ENCODE results near the gene CCDC92B.

The CCDC92B gene

GRCh38 chr17:2777242-2777867 is 27.9 kb upstream of the CCDC92B start:
- DNase-seq = no peak

GRCh38 chr17:2776589-2777241 is 27.3 kb upstream of the CCDC92B start:
- no peak for DNase-seq

- no peak for DNase-seq
These were observed 25.8 kb upstream of the CCDC92B start for GRCh38 chr17:2775206-2775605.

DNA sequence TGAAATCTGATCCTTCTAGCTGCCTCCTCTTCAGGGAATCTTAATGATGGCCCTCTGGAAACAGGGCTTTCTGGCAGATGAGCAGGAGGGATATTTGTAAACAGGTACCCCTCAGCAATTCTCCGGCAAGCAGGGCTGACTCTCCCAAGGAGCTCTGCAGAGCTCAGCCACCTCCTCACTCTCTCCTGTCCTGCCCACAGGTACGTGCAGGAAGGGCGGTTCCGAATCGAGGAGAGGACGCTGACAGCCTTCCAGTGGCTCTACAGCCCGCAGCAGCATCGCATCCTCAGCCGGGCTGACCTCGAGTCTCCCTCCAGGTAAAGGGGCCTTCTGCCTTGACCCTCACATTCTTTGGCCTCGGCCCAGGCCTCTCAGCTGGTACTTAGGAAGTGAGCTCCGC is 20.7 kb upstream of the CCDC92B start:
- no peak for DNase-seq

DNA sequence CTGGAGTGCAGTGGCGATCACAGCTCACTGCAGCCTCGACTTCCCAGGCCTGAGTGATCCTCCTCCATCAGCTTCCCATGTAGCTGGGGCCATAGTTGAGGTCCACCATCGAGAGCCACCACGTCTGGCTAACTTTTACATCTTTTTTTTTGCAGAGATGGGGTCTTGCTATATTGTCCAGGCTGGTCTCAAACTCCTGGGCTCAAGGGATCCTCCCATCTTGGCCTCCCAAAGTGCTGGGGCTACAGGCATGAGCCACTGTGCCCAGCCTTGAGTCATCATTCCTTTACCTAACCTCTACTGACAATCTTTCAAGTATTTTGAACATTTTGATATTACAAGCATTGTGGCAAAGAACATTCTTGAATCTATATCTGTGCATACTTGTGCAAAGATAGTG is 9.4 kb upstream of the CCDC92B start:
- DNase-seq = no peak

GRCh38 chr17:2755891-2756724 is 6.7 kb upstream of the CCDC92B start:
- no peak for DNase-seq

GRCh38 chr17:2751491-2751890 is 2.0 kb upstream of the CCDC92B start:
- no peak for DNase-seq

DNA sequence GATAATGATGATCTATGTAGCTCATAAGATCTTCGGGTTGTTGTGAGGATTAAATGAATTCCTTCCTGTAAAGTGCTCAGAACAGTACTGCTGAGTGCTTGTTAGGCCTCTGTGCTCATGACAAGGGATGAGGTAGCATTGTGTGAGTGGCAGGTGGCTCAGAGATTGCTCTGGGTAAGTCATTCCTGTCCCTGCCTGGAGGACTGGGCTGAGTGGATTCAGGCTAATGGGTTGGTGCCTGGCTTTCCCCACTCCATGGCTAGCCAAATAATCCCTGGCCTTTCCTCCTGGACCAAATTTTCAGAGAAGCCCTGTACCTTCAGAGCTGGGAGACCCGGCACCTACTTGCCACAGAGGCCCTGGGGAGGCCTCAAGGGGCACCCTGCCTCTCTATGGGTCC is 1.3 kb upstream of the CCDC92B start:
- DNase-seq = no peak

DNA sequence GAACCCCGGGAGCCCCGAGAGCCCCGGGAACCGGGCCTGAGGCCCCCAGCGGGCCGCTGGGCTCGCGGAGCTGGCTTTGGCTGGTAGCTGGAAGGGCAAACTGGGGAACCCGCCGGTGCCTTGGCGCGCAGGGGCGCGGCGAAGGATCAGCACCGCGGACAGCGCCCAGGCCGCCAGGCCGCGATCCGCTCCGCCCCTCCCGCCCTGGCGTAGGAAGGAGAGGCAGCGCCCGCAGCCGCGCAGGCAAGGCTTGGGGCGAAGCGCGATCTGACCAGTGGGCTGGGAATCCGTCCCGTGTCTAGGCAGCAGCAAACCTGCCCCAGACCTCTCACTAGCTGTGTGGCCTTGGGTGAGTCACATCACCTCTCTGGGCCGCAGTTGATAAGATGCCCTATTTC is 331 bp upstream of the CCDC92B start:
- DNase-seq = peak; percentile 37 to 56 (median 44)

DNA sequence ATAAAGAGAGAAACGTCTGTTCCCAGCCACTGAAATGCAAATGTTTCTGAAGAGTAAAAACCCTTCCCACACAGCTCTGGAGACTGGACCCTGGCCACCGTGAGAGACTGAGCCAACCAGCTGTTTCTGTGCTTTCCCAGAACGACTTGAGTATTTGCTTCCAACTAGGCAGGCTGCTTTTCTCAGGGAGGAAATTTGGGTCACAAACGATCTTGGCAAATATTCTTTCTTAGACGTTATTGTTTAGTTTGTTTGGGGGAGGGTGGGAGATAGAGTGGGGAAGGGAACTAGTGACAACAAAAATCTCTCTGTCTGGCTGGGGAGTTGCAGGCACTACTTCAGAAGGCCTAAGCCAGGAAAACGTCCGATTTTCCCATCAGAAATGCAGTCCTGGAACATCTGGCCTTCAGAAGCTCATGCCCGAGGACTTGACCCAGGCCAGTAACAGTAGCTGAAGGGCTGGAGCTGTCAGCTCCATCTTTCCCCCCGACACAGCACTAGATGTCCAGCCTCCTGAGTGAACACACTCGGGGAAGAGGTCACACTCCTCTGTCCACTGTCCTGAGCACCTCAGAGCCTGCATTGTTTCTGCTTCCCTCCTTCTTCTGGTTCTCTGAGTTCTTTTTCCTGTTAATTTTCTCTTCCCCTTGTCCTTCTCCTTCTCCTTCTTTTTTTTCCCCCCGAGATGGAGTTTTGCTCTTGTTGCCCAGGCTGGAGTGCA is 4.0 kb downstream of the CCDC92B start:
- no peak for DNase-seq

- DNase-seq = no peak
These were observed 11.8 kb downstream of the CCDC92B start for GRCh38 chr17:2737693-2738092.

DNA sequence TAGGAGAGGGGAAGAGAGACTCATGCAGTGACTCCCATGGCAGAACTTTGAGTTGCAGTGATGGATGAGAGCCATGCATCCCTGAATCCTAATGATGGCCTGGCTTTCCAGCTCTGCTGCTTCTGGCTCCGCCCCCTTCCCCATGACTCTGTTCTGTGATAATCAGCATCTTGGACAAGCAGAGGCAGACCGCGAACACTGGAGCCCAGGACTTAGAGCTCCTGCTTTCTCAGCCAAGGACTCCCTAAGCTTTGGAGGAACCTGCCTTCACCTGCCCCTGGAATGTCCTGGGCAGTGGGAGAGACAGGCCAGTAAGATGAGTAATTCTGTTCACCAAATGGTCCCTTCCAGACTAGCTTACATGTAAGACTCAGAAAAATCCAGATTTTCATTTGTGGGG is 12.5 kb downstream of the CCDC92B start:
- no peak for DNase-seq

DNA sequence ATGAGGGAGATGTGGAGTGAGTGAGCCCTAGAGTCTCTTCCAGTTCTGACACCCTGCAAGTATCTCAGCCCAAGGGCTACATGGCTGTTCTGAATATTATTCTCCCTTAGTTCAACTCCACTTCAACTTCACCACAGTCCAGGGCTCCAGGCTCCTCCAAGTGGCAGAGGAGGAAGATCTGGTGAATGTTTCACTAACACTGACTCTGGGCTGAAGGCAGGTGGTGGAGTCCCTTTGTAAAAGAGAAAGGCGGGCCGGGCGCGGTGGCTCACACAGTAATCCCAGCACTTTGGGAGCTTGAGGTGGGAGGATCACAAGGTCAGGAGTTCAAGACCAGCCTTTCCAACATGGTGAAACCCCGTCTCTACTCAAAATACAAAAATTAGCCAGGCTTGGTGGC is 13.6 kb downstream of the CCDC92B start:
- DNase-seq = no peak

DNA sequence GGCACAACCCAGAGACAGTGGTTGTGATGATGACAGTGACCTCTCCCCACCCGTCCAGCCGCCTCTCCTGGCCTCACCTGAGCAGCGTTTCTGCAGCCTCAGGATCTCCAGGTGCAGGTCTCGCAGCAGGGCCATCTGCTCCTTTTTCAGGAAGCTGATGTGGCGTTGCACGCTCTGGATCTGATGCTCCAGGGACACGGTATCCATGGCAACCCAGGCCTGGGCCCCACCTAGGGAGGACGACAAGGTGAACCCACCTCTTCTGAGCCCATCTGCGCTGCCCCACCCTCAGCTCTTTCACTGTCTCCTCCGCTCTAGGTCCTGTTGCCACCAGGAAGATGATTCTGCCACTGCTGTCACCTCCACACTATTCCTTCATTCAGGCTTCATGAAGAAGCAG is 14.5 kb downstream of the CCDC92B start:
- no peak for DNase-seq

- no peak for DNase-seq
These were observed 17.6 kb downstream of the CCDC92B start for GRCh38 chr17:2731807-2732206.

GRCh38 chr17:2730764-2731353 is 18.6 kb downstream of the CCDC92B start:
- DNase-seq = no peak

DNA sequence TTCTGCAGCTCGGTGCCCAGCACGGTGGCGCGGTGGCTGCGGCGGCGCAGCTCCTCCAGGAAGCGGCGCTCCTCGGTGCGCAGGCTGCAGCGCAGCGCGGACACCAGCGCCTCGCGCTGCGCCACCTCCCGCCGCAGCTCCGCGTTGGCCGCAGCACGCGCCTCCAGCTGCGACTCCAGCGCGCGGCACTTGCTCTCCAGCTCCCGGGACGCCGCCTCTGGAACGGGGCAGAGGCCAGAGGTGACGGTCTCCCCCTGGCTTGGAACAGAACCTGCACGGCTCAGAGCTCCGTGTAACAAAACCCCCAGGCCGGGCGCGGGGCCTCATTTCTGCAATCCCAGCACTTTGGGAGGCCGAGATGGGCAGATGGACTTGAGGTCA is 24.7 kb downstream of the CCDC92B start:
- no peak for DNase-seq

GRCh38 chr17:2723997-2724783 is 25.3 kb downstream of the CCDC92B start:
- DNase-seq = no peak

DNA sequence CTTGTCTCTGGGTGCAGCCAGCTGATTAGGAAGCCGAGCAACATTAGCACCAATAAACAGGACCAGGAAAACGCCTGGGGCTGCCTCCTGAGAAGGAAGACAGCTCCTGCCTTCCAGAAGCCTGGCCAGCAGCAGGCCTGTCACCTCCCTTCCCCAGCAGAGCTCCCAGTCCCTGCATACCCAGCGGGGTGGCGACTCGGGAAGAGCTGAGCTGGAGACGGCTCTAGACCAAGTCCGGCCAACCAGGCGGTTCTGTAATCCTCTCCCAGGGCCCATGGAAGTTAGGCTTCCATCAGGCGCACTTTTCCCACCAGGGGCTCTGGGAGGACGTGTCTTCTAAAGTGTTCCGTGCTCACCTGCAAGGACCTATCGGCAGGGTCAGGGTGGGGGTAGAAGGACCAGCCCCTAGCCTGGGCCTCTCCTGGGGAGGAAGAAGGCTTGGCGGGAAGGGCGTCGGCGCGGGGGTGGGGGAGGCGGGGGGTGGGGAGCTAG is 25.9 kb downstream of the CCDC92B start:
- no peak for DNase-seq

DNA sequence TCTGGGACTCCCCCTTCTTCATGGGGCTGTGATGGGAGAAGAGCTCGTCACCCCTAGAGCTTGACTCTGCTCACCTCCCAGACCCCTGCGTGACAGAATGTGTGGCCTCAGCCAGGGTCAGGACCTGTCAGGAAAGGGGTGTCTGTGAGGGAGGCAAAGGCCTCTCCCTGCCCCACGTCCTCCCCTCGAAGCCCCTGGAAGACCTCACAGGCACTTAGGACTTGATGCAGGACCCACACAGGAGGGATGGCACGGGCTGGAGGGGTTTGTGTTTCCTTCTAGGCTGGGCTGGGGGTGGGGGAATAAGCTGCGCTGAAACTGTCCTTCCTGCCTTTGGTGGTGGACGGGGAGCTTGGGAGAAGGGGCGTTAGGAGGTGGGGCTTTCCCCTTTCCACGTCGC is 26.8 kb downstream of the CCDC92B start:
- no peak for DNase-seq

DNA sequence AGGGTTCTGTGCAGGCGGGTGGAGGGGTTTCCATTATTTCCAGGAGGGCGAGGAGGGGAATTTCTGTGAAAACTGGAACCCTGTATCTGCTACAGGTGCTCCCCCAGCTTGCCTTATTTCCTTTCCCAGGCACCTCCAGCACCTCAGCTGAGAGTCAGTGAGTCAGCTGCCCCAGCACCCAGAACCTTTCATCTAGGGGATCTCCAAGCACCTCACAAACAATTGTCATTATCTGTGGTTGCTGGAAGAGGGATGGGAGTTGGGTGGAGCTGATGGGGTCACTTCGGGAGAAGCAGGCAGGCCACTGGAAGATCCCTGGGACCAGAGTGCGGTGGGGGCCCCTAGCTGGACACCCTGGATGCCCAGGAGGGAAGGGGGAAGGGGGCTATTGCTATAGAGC is 27.8 kb downstream of the CCDC92B start:
- DNase-seq = no peak

GRCh38 chr17:2719861-2720260 is 29.6 kb downstream of the CCDC92B start:
- DNase-seq = no peak
